ENCODE results near the gene JPH2.

DNA sequence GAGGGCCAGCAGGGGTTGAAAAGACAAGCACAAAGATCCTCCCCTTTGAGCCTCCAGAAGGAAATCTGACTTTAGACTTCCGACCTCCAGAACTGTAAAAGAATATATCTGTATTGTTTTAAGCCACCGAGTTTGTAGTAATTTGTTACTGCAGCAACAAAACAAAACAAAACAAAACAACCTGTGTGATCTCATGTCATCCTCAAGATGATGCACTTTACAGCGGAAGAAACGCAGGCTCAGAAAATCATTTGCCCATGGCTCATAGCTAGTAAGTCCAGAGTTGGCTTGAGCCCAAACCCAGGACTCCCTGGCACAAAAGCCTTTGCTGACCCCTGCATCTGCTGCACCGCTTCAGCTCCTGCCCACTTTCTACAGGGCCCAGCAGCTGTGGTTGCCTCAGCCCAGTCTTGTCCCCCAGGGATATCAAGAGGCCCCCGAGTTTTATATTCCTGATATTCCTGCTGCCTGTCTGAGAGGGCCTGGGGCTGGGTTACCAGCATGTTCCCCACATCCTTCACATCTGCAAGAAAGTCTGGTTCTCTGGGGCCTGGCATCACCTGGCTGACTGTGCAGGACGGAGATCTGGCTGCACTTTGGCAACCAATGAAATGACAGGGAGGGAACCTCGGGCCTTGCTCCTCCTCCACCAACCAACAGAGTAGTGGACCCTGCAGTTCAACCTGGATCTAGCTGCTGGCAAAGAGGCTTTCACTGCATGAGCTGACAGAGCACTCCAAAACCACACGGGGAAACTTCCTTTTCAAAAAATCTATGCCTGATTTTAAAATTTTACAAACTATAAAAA lies 56.9 kb downstream of the JPH2 start:
- TF ChIP-seq, protein P1, sequence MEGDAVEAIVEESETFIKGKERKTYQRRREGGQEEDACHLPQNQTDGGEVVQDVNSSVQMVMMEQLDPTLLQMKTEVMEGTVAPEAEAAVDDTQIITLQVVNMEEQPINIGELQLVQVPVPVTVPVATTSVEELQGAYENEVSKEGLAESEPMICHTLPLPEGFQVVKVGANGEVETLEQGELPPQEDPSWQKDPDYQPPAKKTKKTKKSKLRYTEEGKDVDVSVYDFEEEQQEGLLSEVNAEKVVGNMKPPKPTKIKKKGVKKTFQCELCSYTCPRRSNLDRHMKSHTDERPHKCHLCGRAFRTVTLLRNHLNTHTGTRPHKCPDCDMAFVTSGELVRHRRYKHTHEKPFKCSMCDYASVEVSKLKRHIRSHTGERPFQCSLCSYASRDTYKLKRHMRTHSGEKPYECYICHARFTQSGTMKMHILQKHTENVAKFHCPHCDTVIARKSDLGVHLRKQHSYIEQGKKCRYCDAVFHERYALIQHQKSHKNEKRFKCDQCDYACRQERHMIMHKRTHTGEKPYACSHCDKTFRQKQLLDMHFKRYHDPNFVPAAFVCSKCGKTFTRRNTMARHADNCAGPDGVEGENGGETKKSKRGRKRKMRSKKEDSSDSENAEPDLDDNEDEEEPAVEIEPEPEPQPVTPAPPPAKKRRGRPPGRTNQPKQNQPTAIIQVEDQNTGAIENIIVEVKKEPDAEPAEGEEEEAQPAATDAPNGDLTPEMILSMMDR (IDR thresholded peaks at IDR 0.05) = no peak
- TF ChIP-seq ZFX (IDR thresholded peaks at IDR 0.05; ENCODE audit: borderline replicate concordance) = no peak

All from 22Rv1 (cell line).